Measurements from ENCODE around the gene ERC1.

The ERC1 gene

GRCh38 chr12:1540690-1541089 lies 549.7 kb downstream of the ERC1 start:
- no peak overlapping the region for H3K4me2 ChIP-seq

GRCh38 chr12:1542599-1542998 lies 551.6 kb downstream of the ERC1 start:
- Histone ChIP-seq H4K20me1 (ENCODE audit: insufficient read depth) (peaks cover 44% of the 10 kb centered on the region), H3K36me3 (ENCODE audit: insufficient read depth) (peaks cover 4% of the 10 kb centered on the region; the same call in 1 of the 2 replicates)
- TF ChIP-seq CTCF (conservative IDR thresholded peaks at IDR 0.05; ENCODE audit: low read depth, low read length), result no peak

More at GRCh38 chr12:1540690-1541089, 549.7 kb downstream of the ERC1 start:
- no peak overlapping the region for H3K9ac ChIP-seq
- H2AFZ ChIP-seq (ENCODE audit: low read depth), result no peak overlapping the region
- no peak overlapping the region for H3K27ac ChIP-seq
- H3K4me1 ChIP-seq (ENCODE audit: low read depth, poor library complexity, severe bottlenecking), result peaks cover 87% of the 10 kb centered on the region
- TF ChIP-seq CTCF (conservative IDR thresholded peaks at IDR 0.05; ENCODE audit: low read depth, low read length), result no peak
- H3K36me3 ChIP-seq (ENCODE audit: insufficient read depth), result peaks cover 3% of the 10 kb centered on the region; the same call in 1 of the 2 replicates
- peaks cover 100% of the 10 kb centered on the region for H3K79me2 ChIP-seq (ENCODE audit: insufficient read depth, low read depth)
- H4K20me1 ChIP-seq (ENCODE audit: insufficient read depth), result peaks cover 57% of the 10 kb centered on the region
- H3K4me3 ChIP-seq (IDR thresholded peaks at IDR 0.05; ENCODE audit: insufficient read depth, low read depth, low read length), result no peak overlapping the region
- H3K27me3 ChIP-seq (ENCODE audit: insufficient read depth, low read depth), result no peaks in the 10 kb centered on the region

GRCh38 chr12:1544996-1545700 lies 554.1 kb downstream of the ERC1 start:
- H2AFZ ChIP-seq (ENCODE audit: low read depth), result no peak overlapping the region
- peaks cover 100% of the 10 kb centered on the region for H3K79me2 ChIP-seq (ENCODE audit: insufficient read depth, low read depth)
- peaks cover 58% of the 10 kb centered on the region for H3K4me1 ChIP-seq (ENCODE audit: low read depth, poor library complexity, severe bottlenecking)
- peaks cover 25% of the 10 kb centered on the region for H4K20me1 ChIP-seq (ENCODE audit: insufficient read depth)
- H3K4me3 ChIP-seq (IDR thresholded peaks at IDR 0.05; ENCODE audit: insufficient read depth, low read depth, low read length), result no peak overlapping the region
- H3K9ac ChIP-seq, result no peak overlapping the region
- H3K27me3 ChIP-seq (ENCODE audit: insufficient read depth, low read depth), result no peaks in the 10 kb centered on the region
- no peak overlapping the region for H3K4me2 ChIP-seq
- H3K36me3 ChIP-seq (ENCODE audit: insufficient read depth), result peaks cover 9% of the 10 kb centered on the region; the same call in 1 of the 2 replicates
- H3K27ac ChIP-seq, result no peak overlapping the region
- TF ChIP-seq CTCF (conservative IDR thresholded peaks at IDR 0.05; ENCODE audit: low read depth, low read length), result no peak

More at GRCh38 chr12:1542599-1542998, 551.6 kb downstream of the ERC1 start:
- Histone ChIP-seq H2AFZ (ENCODE audit: low read depth) (no peak overlapping the region), H3K4me2 (no peak overlapping the region), H3K9ac (no peak overlapping the region), H3K27ac (no peak overlapping the region), H3K79me2 (ENCODE audit: insufficient read depth, low read depth) (peaks cover 100% of the 10 kb centered on the region), H3K4me3 (IDR thresholded peaks at IDR 0.05; ENCODE audit: insufficient read depth, low read depth, low read length) (no peak overlapping the region), H3K4me1 (ENCODE audit: low read depth, poor library complexity, severe bottlenecking) (peaks cover 70% of the 10 kb centered on the region), H3K27me3 (ENCODE audit: insufficient read depth, low read depth) (no peaks in the 10 kb centered on the region)
